HG02840 (cell line): ENCODE data around the gene EIF2D.
"Not testable (repeated sequence)": the region's sequence is repeated elsewhere in the genome, so short reads cannot be mapped to it uniquely, and the experiment has no call there.

Source experiments
- ATAC-seq: cut with Tn5 transposase; IDR thresholded peaks from one replicate; pipeline ENCODE4 v1.9.1; 2021; ENCODE audit warnings: mild to moderate bottlenecking, moderate library complexity, moderate number of reproducible peaks; ENCODE audit not compliant: unreplicated experiment, low FRiP score

Gene EIF2D

GRCh38 chr1:206635978-206636345, 23.7 kb upstream of the EIF2D start:
- ATAC-seq = no peak

- peak; percentile 78 for ATAC-seq
Measured at GRCh38 chr1:206635080-206635977, 23.1 kb upstream of the EIF2D start, which contains the start of gene DYRK3. TSS of gene DYRK3 (plus strand) at chr1:206635536. CDS start at chr1:206635704, 168 bp downstream.

GRCh38 chr1:206634365-206635079, 22.3 kb upstream of the EIF2D start:
- ATAC-seq = no peak

GRCh38 chr1:206633708-206634121, 21.4 kb upstream of the EIF2D start:
- no peak for ATAC-seq

- ATAC-seq = no peak
Measured at GRCh38 chr1:206631085-206631509, 18.8 kb upstream of the EIF2D start.

- ATAC-seq = no peak
Measured at GRCh38 chr1:206628916-206629315, 16.7 kb upstream of the EIF2D start.

GRCh38 chr1:206626396-206626795, 14.1 kb upstream of the EIF2D start:
- ATAC-seq = not testable (repeated sequence)

- no peak for ATAC-seq
Measured at GRCh38 chr1:206609229-206609991, 2.9 kb downstream of the EIF2D start.

- ATAC-seq = no peak
Measured at GRCh38 chr1:206608108-206608698, 4.1 kb downstream of the EIF2D start.

GRCh38 chr1:206606867-206607266, 5.4 kb downstream of the EIF2D start:
- ATAC-seq = no peak

- ATAC-seq = no peak
Measured at GRCh38 chr1:206604861-206605260, 7.4 kb downstream of the EIF2D start.

- no peak for ATAC-seq
Measured at GRCh38 chr1:206600527-206600926, 11.7 kb downstream of the EIF2D start.

- no peak for ATAC-seq
Measured at GRCh38 chr1:206596319-206596666, 16.0 kb downstream of the EIF2D start.

- no peak for ATAC-seq
Measured at GRCh38 chr1:206595581-206596318, 16.5 kb downstream of the EIF2D start.

GRCh38 chr1:206593351-206593925, 18.8 kb downstream of the EIF2D start:
- no peak for ATAC-seq

GRCh38 chr1:206591696-206592095, 20.6 kb downstream of the EIF2D start:
- no peak for ATAC-seq

- ATAC-seq = no peak
Measured at GRCh38 chr1:206591226-206591625, 21.0 kb downstream of the EIF2D start.

GRCh38 chr1:206590025-206590758, 22.1 kb downstream of the EIF2D start:
- ATAC-seq = no peak

GRCh38 chr1:206589206-206589605, 23.1 kb downstream of the EIF2D start:
- ATAC-seq = no peak
